ENCODE results near the gene FRK.

- TF ChIP-seq REST (tag by site-specific recombination; IDR thresholded peaks at IDR 0.05), result no peak
- no peak for TF ChIP-seq KLF7 (tag by site-specific recombination; IDR thresholded peaks at IDR 0.05; ENCODE audit: borderline replicate concordance)
- no peak for TF ChIP-seq CTCF (tag by site-specific recombination; IDR thresholded peaks at IDR 0.05)
- TF ChIP-seq PATZ1 (tag by site-specific recombination; IDR thresholded peaks at IDR 0.05), result no peak
- no peak for TF ChIP-seq ZBTB8A (tag by site-specific recombination; IDR thresholded peaks at IDR 0.05)
- TF ChIP-seq ZNF704 (tag by site-specific recombination; IDR thresholded peaks at IDR 0.05), result no peak
- TF ChIP-seq ZSCAN30 (tag by site-specific recombination; IDR thresholded peaks at IDR 0.05), result no peak
- TF ChIP-seq, protein P1, sequence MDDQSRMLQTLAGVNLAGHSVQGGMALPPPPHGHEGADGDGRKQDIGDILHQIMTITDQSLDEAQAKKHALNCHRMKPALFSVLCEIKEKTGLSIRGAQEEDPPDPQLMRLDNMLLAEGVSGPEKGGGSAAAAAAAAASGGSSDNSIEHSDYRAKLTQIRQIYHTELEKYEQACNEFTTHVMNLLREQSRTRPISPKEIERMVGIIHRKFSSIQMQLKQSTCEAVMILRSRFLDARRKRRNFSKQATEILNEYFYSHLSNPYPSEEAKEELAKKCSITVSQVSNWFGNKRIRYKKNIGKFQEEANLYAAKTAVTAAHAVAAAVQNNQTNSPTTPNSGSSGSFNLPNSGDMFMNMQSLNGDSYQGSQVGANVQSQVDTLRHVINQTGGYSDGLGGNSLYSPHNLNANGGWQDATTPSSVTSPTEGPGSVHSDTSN (CRISPR knock-in tag; IDR thresholded peaks at IDR 0.05), result no peak
- no peak for TF ChIP-seq ZNF776 (tag by site-specific recombination; IDR thresholded peaks at IDR 0.05; ENCODE audit: borderline replicate concordance)
- no peak for TF ChIP-seq ZNF549 (tag by site-specific recombination; IDR thresholded peaks at IDR 0.05)
- no peak for TF ChIP-seq ZNF654 (tag by site-specific recombination; IDR thresholded peaks at IDR 0.05; ENCODE audit: low read depth)
- TF ChIP-seq ZNF423 (tag by site-specific recombination; IDR thresholded peaks at IDR 0.05), result no peak
Observed at GRCh38 chr6:116057766-116058165, 2.9 kb downstream of the FRK start.

Measured in HEK293 (cell line).